DMS 273 (cell line): Measurements from ENCODE around the gene DHRS2.

Experiments
- DNase-seq: peaks from one replicate; lab custom pipeline; 2025; ENCODE audit not compliant: unreplicated experiment; lab: John Stamatoyannopoulos, UW

DHRS2 gene

GRCh38 chr14:23612354-23612732 is 23.8 kb upstream of the DHRS2 start:
- DNase-seq: no peak

GRCh38 chr14:23612802-23613201 is 23.4 kb upstream of the DHRS2 start:
- no peak for DNase-seq

- DNase-seq: no peak
Measured at GRCh38 chr14:23613242-23614070, 22.7 kb upstream of the DHRS2 start.

- DNase-seq: no peak
Measured at GRCh38 chr14:23614395-23614828, 21.8 kb upstream of the DHRS2 start.

GRCh38 chr14:23615856-23616255 is 20.3 kb upstream of the DHRS2 start:
- no peak for DNase-seq

- no peak for DNase-seq
Measured at GRCh38 chr14:23617539-23617938, 18.6 kb upstream of the DHRS2 start.

- no peak for DNase-seq
Measured at GRCh38 chr14:23618415-23618988, 17.7 kb upstream of the DHRS2 start.

GRCh38 chr14:23620177-23620702 is 15.9 kb upstream of the DHRS2 start:
- DNase-seq: no peak

- no peak for DNase-seq
Measured at GRCh38 chr14:23621204-23621931, 14.8 kb upstream of the DHRS2 start.

- DNase-seq: no peak
Measured at GRCh38 chr14:23621932-23622730, 14.0 kb upstream of the DHRS2 start.

GRCh38 chr14:23622990-23623389 is 13.2 kb upstream of the DHRS2 start:
- no peak for DNase-seq

GRCh38 chr14:23623962-23624361 is 12.2 kb upstream of the DHRS2 start:
- no peak for DNase-seq

- DNase-seq: peak; percentile 18
Measured at GRCh38 chr14:23624830-23625404, 11.2 kb upstream of the DHRS2 start.

- no peak for DNase-seq
Measured at GRCh38 chr14:23626946-23627345, 9.2 kb upstream of the DHRS2 start.

- no peak for DNase-seq
Measured at GRCh38 chr14:23627961-23628360, 8.2 kb upstream of the DHRS2 start.

GRCh38 chr14:23629204-23629603 is 7.0 kb upstream of the DHRS2 start:
- no peak for DNase-seq

- no peak for DNase-seq
Measured at GRCh38 chr14:23629832-23630396, 6.2 kb upstream of the DHRS2 start.

GRCh38 chr14:23630687-23631086 is 5.5 kb upstream of the DHRS2 start:
- no peak for DNase-seq

GRCh38 chr14:23631234-23631633 is 4.9 kb upstream of the DHRS2 start:
- no peak for DNase-seq
